Right cardiac atrium (tissue), 5 donors: Measurements from ENCODE around the gene PARVG. TPM values are rescaled to one million over a fixed set of nuclear protein-coding genes. Genes with fewer than 3 reads are reported as not detected.

Source experiments
- ATAC-seq, 2 donors: fragments of 200-7000 bp; cut with Tn5 transposase; one replicate each; pipeline versions ENCODE4 v1.8.0 to v1.9.1; 2020; ENCODE audit warnings: moderate library complexity in 2 of 2, mild to moderate bottlenecking in 1 of 2
- DNase-seq, 3 donors: peaks; one replicate each; pipeline ENCODE4 v3.0.0-alpha.2; 2020
- H3K27ac ChIP-seq: one replicate; pipeline ENCODE4 v1.5.1; 2013; ENCODE audit warnings: mild to moderate bottlenecking, low read length, control low read depth, moderate library complexity
- H3K27me3 ChIP-seq: one replicate; pipeline ENCODE4 v1.6.1; 2013; ENCODE audit not compliant: control insufficient read depth, insufficient read depth
- H3K4me1 ChIP-seq: one replicate; pipeline ENCODE4 v1.6.1; 2013; ENCODE audit warnings: low read length; ENCODE audit not compliant: control insufficient read depth, insufficient read depth
- H3K4me3 ChIP-seq: one replicate; pipeline ENCODE4 v1.5.1; 2013; ENCODE audit warnings: low read length, control low read depth
- H3K9me3 ChIP-seq: one replicate; pipeline ENCODE4 v1.6.1; 2013; ENCODE audit warnings: low read length; ENCODE audit not compliant: control insufficient read depth
- WGBS: extraction: QIAGEN DNeasy Blood & Tissue Kit; methylation state at CpG from one replicate; pipeline ENCODE4 v1.1.7; 2013; 5-methylcytosine and 5-hydroxymethylcytosine counted together
- intact Hi-C, 4 donors: fragments of 100-400 bp; cut with DNase I; formaldehyde crosslinking; loops; one replicate each; pipeline versions ENCODE4 v1.11.0 to v1.14.0; 2022 to 2023
- polyA plus RNA-seq: library from polyadenylated mRNA; stranded (reverse); fragments of 200-250 nt; gene quantifications from one replicate; pipeline ENCODE4 v1.2.3, GENCODE V29; 2013
- total RNA-seq, 4 donors: library from RNA; stranded (reverse); fragmentation: NEBNext Ultra II Directional; extraction: Animal tissue kit (Norgen Biotek cat#: 25700); gene quantifications; one replicate each; pipeline ENCODE4 v1.2.1, GENCODE V29; 2021
- donor health status: healthy with polysubstance abuse.
- donor health status: DM: no; HTN: yes; CAD: no.
- donor health status: DM: no; HTN: no; CAD: no.
- donor health status: DM: no; HTN: yes; CAD: no; lungs with severe emphysema.
- donor health status: DM: yes; HTN: yes; CAD: no.

PARVG gene
- total and polyA plus RNA-seq, 5 donors: 3.1 to 6.4 (median 5.3) TPM

DNA sequence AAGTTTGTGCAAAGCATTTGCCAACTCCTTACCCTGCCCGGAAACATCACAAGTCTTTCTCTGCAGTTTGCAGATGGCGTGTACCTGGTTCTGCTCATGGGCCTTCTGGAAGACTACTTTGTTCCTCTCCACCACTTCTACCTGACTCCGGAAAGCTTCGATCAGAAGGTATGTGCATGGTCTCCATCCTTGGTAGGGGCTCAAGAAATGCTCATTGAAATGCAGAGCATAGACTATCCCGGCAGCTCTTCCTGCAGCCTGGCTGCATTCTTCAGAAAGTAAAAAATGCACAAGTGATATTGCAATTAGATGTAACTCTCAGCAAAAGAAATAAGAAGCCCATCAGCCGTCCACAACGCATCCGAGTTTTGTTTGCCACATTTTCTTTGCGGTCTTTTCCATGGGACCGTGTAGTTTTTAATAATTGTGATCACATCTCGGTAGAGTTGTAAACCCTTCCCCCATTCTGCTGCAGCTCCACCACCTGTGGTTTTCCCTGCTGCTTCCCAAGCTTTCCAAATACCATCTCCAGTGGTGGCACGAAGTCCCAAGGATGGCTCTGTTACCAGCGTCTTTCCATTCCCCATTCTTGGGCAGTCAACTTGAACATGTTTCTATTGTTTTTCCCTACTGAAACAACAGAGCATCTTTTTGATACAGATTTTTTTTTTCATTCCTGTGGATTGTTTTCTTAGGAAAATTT, 22.7 kb upstream of the PARVG start:
- 90% methylated on average over 13 of the region's 13 CpGs for WGBS
- DNase-seq (no peak), ATAC-seq (no peak)
- Histone ChIP-seq H3K4me3 (no peak overlapping the region), H3K4me1 (no peaks in the 10 kb centered on the region), H3K27ac (no peak overlapping the region), H3K27me3 (no peaks in the 10 kb centered on the region), H3K9me3 (no peaks in the 10 kb centered on the region)
- intact Hi-C loops: no loop called here

DNA sequence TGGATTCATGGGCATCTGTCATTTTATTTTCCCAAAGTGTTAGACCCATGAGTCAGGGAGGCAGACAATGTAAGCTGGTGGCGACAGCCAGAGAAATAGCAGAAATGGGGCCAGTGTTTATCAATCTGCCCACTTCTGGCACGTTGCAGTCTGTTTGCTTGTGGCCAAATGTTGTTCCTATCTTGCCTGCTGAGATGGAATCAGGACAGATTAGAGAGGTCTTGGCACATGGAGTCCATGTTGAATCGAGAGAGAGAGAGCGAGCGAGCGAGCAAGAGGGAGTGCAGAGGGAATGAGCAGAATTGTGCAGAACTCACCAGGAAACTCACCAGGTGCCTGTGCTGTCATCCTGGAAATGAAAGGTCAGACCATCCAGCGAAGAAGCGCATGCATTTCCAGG, 21.9 kb upstream of the PARVG start:
- 79% methylated on average over 8 of the region's 8 CpGs for WGBS
- Histone ChIP-seq H3K27ac (no peak overlapping the region), H3K27me3 (no peaks in the 10 kb centered on the region), H3K4me3 (no peak overlapping the region), H3K9me3 (no peaks in the 10 kb centered on the region), H3K4me1 (no peaks in the 10 kb centered on the region)
- DNase-seq (no peak), ATAC-seq (no peak)
- intact Hi-C loops: no loop called here

DNA sequence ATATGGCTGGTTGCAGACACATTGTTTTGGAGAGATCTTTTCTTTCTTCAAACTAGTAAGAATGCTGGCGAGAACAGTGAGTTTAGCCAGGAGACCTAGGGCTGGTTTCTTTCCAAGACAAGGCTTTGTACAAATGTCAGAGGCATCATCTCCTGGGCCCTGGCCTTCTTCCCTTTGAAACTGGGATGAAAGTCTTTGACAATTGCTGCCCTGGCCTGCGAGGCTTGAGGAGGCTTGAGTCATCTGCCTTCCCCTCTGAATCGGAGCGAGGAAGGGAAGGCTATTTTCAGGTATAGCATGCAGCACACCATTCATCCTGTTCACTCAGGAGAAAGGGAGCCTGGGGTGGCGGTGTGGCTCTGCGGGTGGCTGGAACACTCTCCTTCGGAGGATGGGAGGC, 21.5 kb upstream of the PARVG start:
- H3K27ac ChIP-seq: no peak overlapping the region
- no peak overlapping the region for H3K4me3 ChIP-seq

DNA sequence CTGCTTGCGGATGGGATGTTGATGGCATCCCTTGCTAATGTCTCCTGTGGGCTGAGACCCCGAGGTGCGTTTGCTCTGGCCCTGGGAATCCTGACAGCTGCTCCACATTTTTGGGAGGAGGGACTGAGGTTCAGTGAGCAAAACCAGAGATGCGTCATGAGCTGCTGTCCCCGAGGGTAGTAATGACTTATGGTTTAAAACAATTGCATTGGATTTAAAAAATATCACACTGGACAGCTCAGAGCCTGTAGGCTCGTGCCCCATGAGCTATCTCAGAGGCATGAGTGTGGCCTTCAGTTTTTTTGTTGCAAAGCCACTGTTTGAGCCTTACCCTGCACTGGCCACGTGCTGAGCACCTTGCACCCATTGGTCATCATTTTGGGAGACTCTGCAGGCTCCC, 20.9 kb upstream of the PARVG start:
- no peak overlapping the region for H3K27ac ChIP-seq
- no peaks in the 10 kb centered on the region for H3K9me3 ChIP-seq
- ATAC-seq: no peak
- H3K4me1 ChIP-seq: no peaks in the 10 kb centered on the region
- no peak overlapping the region for H3K4me3 ChIP-seq
- intact Hi-C loops: no loop called here
- 85% methylated on average over 7 of the region's 7 CpGs for WGBS
- peak in 1 of 3 donors; percentile 31 for DNase-seq
- H3K27me3 ChIP-seq: no peaks in the 10 kb centered on the region

More for the DNA sequence above, 21.5 kb upstream of the PARVG start:
- ATAC-seq (no peak), DNase-seq (no peak)
- 89% methylated on average over 7 of the region's 7 CpGs for WGBS
- H3K4me1 ChIP-seq: no peaks in the 10 kb centered on the region
- intact Hi-C loops: no loop called here
- no peaks in the 10 kb centered on the region for H3K27me3 ChIP-seq
- no peaks in the 10 kb centered on the region for H3K9me3 ChIP-seq

DNA sequence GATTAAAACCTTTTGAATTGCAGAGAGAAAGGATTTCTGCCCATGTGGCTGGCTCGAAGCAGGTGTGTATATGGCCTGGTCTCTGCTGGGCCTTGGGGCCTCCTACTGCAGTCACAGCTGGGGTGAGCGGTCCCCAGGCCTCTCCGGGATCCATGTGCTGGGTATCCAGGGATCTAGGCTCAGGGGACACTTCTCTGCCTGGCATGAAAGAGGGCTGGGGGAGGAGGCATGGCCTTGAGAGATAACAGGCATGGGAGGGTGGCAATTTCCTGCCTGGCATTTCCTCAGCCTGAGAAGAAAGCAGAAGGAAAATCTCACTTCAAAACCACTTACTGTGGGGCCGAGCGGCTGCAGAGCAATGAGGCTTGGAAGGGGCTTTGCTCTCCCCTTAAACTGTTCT, 20.3 kb upstream of the PARVG start:
- intact Hi-C loops: no loop called here
- no peaks in the 10 kb centered on the region for H3K9me3 ChIP-seq
- no peak overlapping the region for H3K4me3 ChIP-seq
- ATAC-seq: no peak
- 77% methylated on average over 5 of the region's 5 CpGs for WGBS
- H3K27ac ChIP-seq: no peak overlapping the region
- H3K27me3 ChIP-seq: no peaks in the 10 kb centered on the region
- no peaks in the 10 kb centered on the region for H3K4me1 ChIP-seq
- peak in 1 of 3 donors; percentile 38 for DNase-seq

DNA sequence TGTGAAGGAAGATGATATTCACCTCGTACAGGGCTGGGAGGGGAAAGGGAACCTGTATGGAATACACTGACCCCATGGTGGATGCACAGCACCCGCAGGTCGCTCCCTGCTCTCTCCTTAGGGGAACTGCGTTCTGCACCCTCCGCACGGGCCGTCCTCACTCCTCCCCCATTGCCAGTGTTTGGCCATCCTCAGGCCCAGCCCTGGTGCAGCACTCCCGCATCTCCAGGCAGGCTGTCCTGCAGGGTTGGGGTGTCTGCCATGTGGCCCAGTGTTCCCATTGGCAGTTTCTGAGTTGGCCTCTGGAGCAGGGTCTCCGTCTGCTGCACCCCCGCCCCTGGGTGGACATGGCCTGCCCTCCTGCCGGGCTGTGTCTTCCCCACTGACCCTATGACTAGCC, 19.1 kb upstream of the PARVG start:
- ATAC-seq: no peak
- Histone ChIP-seq H3K9me3 (no peaks in the 10 kb centered on the region), H3K27me3 (no peaks in the 10 kb centered on the region), H3K27ac (no peak overlapping the region), H3K4me3 (no peak overlapping the region), H3K4me1 (no peaks in the 10 kb centered on the region)
- WGBS: 95% methylated on average over 11 of the region's 11 CpGs
- intact Hi-C loops: no loop called here
- no peak for DNase-seq

DNA sequence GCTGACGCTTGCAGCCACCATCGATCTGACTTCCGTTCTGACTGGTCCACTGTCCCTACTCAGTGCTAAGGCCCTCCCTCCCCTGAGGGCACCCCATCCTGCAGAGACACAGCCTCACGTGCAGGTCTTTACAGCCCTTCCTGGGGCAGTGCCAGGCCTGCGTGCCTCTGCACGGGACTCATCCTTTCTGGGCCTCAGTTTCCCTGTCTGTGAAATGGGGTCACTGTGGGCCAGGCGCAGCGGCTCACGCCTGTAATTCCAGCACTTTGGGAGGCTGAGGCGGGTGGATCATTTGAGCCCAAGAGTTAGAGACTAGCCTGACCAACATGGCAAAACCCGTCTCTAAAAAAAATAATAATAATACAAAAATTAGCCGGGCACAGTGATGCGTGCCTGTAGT, 17.8 kb upstream of the PARVG start:
- no peak overlapping the region for H3K27ac ChIP-seq
- no peaks in the 10 kb centered on the region for H3K27me3 ChIP-seq
- H3K9me3 ChIP-seq: no peaks in the 10 kb centered on the region
- H3K4me3 ChIP-seq: no peak overlapping the region
- no peaks in the 10 kb centered on the region for H3K4me1 ChIP-seq
- ATAC-seq (no peak), DNase-seq (no peak)
- intact Hi-C loops: no loop called here
- 96% methylated on average over 13 of the region's 13 CpGs for WGBS

DNA sequence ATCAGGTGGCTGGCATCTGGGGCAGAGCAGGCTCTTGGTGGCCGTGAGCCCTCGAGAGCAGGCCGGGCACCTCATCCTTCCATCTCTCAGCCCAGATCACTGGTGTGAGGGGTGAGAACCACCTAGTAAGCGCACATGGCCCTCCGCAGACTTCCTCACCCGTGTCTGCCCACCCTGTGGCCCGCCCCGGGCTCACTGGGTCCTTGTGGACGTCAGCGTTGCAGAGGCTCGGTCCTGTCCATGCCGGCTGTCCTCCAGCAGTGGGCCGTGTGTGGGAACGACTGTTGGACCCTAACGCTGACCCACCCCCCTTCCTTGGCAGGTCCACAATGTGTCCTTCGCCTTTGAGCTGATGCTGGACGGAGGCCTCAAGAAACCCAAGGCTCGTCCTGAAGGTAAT, 17.2 kb upstream of the PARVG start:
- intact Hi-C loops: no loop called here
- H3K9me3 ChIP-seq: no peaks in the 10 kb centered on the region
- H3K4me3 ChIP-seq: no peak overlapping the region
- 91% methylated on average over 18 of the region's 18 CpGs for WGBS
- DNase-seq: no peak
- ATAC-seq: no peak
- H3K4me1 ChIP-seq: no peaks in the 10 kb centered on the region
- no peaks in the 10 kb centered on the region for H3K27me3 ChIP-seq
- no peak overlapping the region for H3K27ac ChIP-seq

DNA sequence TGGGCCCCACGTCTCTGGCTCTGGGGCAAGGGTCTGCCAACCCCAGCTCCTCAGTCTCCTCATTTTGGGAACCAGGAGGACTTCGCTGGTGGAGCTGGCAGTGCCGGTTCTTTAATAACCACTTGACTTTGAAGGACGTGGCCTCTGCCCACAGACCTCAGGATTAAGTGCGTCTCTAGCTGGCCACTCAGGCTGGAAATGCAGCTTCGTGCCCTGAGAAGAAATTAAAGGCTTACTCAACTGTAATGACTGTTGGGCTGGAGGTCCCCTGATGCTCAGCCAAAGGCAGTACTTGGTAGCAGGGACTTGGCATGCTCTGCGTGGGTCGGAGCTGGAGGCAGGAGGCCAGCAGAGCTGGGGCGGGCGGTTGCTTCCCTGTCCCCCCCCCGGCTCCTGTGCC, 16.7 kb upstream of the PARVG start:
- no peak for DNase-seq
- Histone ChIP-seq H3K27ac (no peak overlapping the region), H3K9me3 (no peaks in the 10 kb centered on the region), H3K4me3 (no peak overlapping the region), H3K27me3 (no peaks in the 10 kb centered on the region), H3K4me1 (no peaks in the 10 kb centered on the region)
- intact Hi-C loops: no loop called here
- no peak for ATAC-seq
- WGBS: 84% methylated on average over 11 of the region's 11 CpGs

DNA sequence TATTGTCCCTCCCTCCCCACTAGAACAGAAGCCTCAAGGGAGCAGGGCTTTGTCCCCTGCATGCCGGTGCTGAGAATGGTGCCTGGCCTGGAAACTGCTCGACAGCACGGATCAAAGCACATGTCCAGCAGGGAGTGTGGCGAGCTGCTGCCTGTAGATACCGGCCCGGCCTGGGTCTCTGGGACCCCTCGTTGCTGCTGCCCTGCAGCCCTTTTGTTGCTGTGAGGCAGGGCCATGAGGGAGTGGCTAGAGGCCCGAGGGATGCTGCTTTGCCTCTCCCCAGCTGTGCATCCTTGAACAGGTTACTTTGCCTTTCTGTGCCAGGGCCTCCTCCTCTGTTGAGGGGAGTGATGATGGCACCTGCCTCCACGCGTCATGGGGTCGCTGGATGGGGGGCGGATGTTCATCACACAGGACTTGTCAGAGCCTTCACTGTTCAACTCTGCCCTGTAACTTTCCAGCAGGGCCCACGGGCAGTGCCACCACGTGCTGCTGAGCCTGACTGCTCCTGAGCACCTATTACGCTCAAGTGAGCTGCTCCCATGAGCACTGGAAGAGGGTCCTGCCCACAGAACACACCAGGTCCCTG, 15.3 kb upstream of the PARVG start:
- 91% methylated on average over 15 of the region's 15 CpGs for WGBS
- Histone ChIP-seq H3K27me3 (no peaks in the 10 kb centered on the region), H3K9me3 (no peaks in the 10 kb centered on the region), H3K4me1 (no peaks in the 10 kb centered on the region), H3K27ac (no peak overlapping the region), H3K4me3 (no peak overlapping the region)
- DNase-seq (no peak), ATAC-seq (no peak)
- intact Hi-C loops: no loop called here

DNA sequence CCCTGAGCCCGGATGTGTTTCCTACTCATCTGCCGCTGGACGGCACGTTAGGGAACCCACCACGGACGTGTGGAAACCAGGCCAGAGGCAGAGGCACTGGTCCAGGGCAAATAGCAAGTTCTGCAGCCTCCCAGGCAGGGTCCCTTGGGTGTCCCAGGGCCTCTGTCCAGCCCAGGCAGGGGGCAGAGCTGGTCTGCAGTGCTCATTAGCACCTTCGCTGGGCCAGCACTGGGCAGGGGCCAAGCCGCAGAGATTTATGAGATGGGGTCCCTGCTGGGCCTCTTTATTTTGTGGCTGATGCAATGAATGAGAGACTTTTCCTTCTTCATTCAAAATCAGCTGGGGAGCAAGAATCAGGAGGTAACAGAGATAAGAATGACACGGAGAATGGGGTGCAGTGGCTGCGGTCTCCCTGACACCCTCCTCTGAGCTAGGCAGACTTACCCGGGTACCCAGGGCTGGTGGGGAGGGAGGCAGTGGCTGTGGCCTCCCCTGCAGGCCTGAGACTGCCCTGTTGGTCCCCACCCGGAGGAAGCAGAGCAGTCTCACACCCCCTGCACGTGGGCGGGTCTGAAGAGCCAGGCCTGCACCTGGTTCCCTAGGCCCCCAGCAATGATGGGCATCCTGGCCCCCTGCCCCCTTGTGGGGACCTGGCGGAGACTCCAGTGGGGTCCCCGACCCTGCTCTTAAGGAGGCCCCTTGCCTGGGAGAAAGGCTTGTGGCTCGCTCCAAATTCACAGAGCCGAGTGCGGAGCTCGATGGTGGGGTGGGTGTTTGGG, 14.0 kb upstream of the PARVG start:
- DNase-seq (no peak), ATAC-seq (no peak)
- Histone ChIP-seq H3K9me3 (no peaks in the 10 kb centered on the region), H3K4me1 (no peaks in the 10 kb centered on the region), H3K27ac (no peak overlapping the region), H3K4me3 (no peak overlapping the region), H3K27me3 (no peaks in the 10 kb centered on the region)
- 85% methylated on average over 20 of the region's 20 CpGs for WGBS
- intact Hi-C loops: no loop called here
